ENCODE data around the gene PEX13.
"Not testable (repeated sequence)": the region's sequence is repeated elsewhere in the genome, so short reads cannot be mapped to it uniquely, and the experiment has no call there.

Gene PEX13

GRCh38 chr2:60987041-60987440 lies 30.5 kb upstream of the PEX13 start:
- Histone ChIP-seq H3K9ac (ENCODE audit: low read depth, low read length) (no peak overlapping the region), H3K36me3 (ENCODE audit: insufficient read depth, low read depth, low read length) (no peaks in the 10 kb centered on the region), H3K4me1 (ENCODE audit: insufficient read depth, low read length) (no peaks in the 10 kb centered on the region), H3K9me3 (ENCODE audit: insufficient read depth, low read depth, low read length) (peaks cover 10% of the 10 kb centered on the region), H3K4me3 (ENCODE audit: low read length) (no peak overlapping the region), H3K27me3 (ENCODE audit: insufficient read depth, low read length) (no peaks in the 10 kb centered on the region), H3K27ac (ENCODE audit: low read length) (no peak overlapping the region)

- H3K9ac ChIP-seq (ENCODE audit: low read depth, low read length); H3K27ac ChIP-seq (ENCODE audit: low read length); H3K36me3 ChIP-seq (ENCODE audit: insufficient read depth, low read depth, low read length); H3K4me3 ChIP-seq (ENCODE audit: low read length); H3K27me3 ChIP-seq (ENCODE audit: insufficient read depth, low read length); H3K4me1 ChIP-seq (ENCODE audit: insufficient read depth, low read length): not testable (repeated sequence)
- peaks cover 16% of the 10 kb centered on the region for H3K9me3 ChIP-seq (ENCODE audit: insufficient read depth, low read depth, low read length)
Measured at GRCh38 chr2:60987656-60988055, 29.9 kb upstream of the PEX13 start.

- no peak overlapping the region for H3K27ac ChIP-seq (ENCODE audit: low read length)
- H3K36me3 ChIP-seq (ENCODE audit: insufficient read depth, low read depth, low read length), result no peaks in the 10 kb centered on the region
- peaks cover 18% of the 10 kb centered on the region for H3K9me3 ChIP-seq (ENCODE audit: insufficient read depth, low read depth, low read length)
- no peak overlapping the region for H3K9ac ChIP-seq (ENCODE audit: low read depth, low read length)
- no peaks in the 10 kb centered on the region for H3K4me1 ChIP-seq (ENCODE audit: insufficient read depth, low read length)
- H3K4me3 ChIP-seq (ENCODE audit: low read length), result no peak overlapping the region
- no peaks in the 10 kb centered on the region for H3K27me3 ChIP-seq (ENCODE audit: insufficient read depth, low read length)
Measured at GRCh38 chr2:60989259-60989658, 28.3 kb upstream of the PEX13 start.

GRCh38 chr2:60991644-60992043 lies 25.9 kb upstream of the PEX13 start:
- Histone ChIP-seq H3K36me3 (ENCODE audit: insufficient read depth, low read depth, low read length) (no peaks in the 10 kb centered on the region), H3K9me3 (ENCODE audit: insufficient read depth, low read depth, low read length) (peaks cover 18% of the 10 kb centered on the region), H3K27ac (ENCODE audit: low read length) (no peak overlapping the region), H3K4me1 (ENCODE audit: insufficient read depth, low read length) (no peaks in the 10 kb centered on the region), H3K9ac (ENCODE audit: low read depth, low read length) (no peak overlapping the region), H3K27me3 (ENCODE audit: insufficient read depth, low read length) (no peaks in the 10 kb centered on the region), H3K4me3 (ENCODE audit: low read length) (no peak overlapping the region)

- Histone ChIP-seq H3K4me3 (ENCODE audit: low read length) (no peak overlapping the region), H3K9me3 (ENCODE audit: insufficient read depth, low read depth, low read length) (peaks cover 18% of the 10 kb centered on the region), H3K9ac (ENCODE audit: low read depth, low read length) (no peak overlapping the region), H3K4me1 (ENCODE audit: insufficient read depth, low read length) (no peaks in the 10 kb centered on the region), H3K36me3 (ENCODE audit: insufficient read depth, low read depth, low read length) (no peaks in the 10 kb centered on the region), H3K27ac (ENCODE audit: low read length) (no peak overlapping the region), H3K27me3 (ENCODE audit: insufficient read depth, low read length) (no peaks in the 10 kb centered on the region)
Measured at GRCh38 chr2:60992985-60993392, 24.5 kb upstream of the PEX13 start.

GRCh38 chr2:60994131-60994530 lies 23.4 kb upstream of the PEX13 start:
- Histone ChIP-seq H3K9ac (ENCODE audit: low read depth, low read length) (no peak overlapping the region), H3K36me3 (ENCODE audit: insufficient read depth, low read depth, low read length) (no peaks in the 10 kb centered on the region), H3K4me3 (ENCODE audit: low read length) (no peak overlapping the region), H3K27me3 (ENCODE audit: insufficient read depth, low read length) (no peaks in the 10 kb centered on the region), H3K4me1 (ENCODE audit: insufficient read depth, low read length) (no peaks in the 10 kb centered on the region), H3K27ac (ENCODE audit: low read length) (no peak overlapping the region), H3K9me3 (ENCODE audit: insufficient read depth, low read depth, low read length) (peaks cover 18% of the 10 kb centered on the region)

GRCh38 chr2:60998628-60999545 lies 18.6 kb upstream of the PEX13 start:
- no peak overlapping the region for H3K4me3 ChIP-seq (ENCODE audit: low read length)
- no peaks in the 10 kb centered on the region for H3K9me3 ChIP-seq (ENCODE audit: insufficient read depth, low read depth, low read length)
- H3K9ac ChIP-seq (ENCODE audit: low read depth, low read length), result no peak overlapping the region
- no peaks in the 10 kb centered on the region for H3K36me3 ChIP-seq (ENCODE audit: insufficient read depth, low read depth, low read length)
- no peak overlapping the region for H3K27ac ChIP-seq (ENCODE audit: low read length)
- no peaks in the 10 kb centered on the region for H3K27me3 ChIP-seq (ENCODE audit: insufficient read depth, low read length)
- no peaks in the 10 kb centered on the region for H3K4me1 ChIP-seq (ENCODE audit: insufficient read depth, low read length)

- Histone ChIP-seq H3K27me3 (ENCODE audit: insufficient read depth, low read length) (no peaks in the 10 kb centered on the region), H3K9me3 (ENCODE audit: insufficient read depth, low read depth, low read length) (no peaks in the 10 kb centered on the region), H3K4me3 (ENCODE audit: low read length) (no peak overlapping the region), H3K27ac (ENCODE audit: low read length) (no peak overlapping the region), H3K9ac (ENCODE audit: low read depth, low read length) (no peak overlapping the region), H3K4me1 (ENCODE audit: insufficient read depth, low read length) (no peaks in the 10 kb centered on the region), H3K36me3 (ENCODE audit: insufficient read depth, low read depth, low read length) (no peaks in the 10 kb centered on the region)
Measured at GRCh38 chr2:61005736-61006135, 11.8 kb upstream of the PEX13 start.

GRCh38 chr2:61006486-61007105 lies 10.9 kb upstream of the PEX13 start:
- Histone ChIP-seq H3K27me3 (ENCODE audit: insufficient read depth, low read length) (no peaks in the 10 kb centered on the region), H3K9ac (ENCODE audit: low read depth, low read length) (no peak overlapping the region), H3K4me1 (ENCODE audit: insufficient read depth, low read length) (no peaks in the 10 kb centered on the region), H3K4me3 (ENCODE audit: low read length) (no peak overlapping the region), H3K9me3 (ENCODE audit: insufficient read depth, low read depth, low read length) (no peaks in the 10 kb centered on the region), H3K27ac (ENCODE audit: low read length) (no peak overlapping the region), H3K36me3 (ENCODE audit: insufficient read depth, low read depth, low read length) (no peaks in the 10 kb centered on the region)

GRCh38 chr2:61009355-61009754 lies 8.2 kb upstream of the PEX13 start:
- no peaks in the 10 kb centered on the region for H3K36me3 ChIP-seq (ENCODE audit: insufficient read depth, low read depth, low read length)
- H3K4me1 ChIP-seq (ENCODE audit: insufficient read depth, low read length), result no peaks in the 10 kb centered on the region
- no peak overlapping the region for H3K27ac ChIP-seq (ENCODE audit: low read length)
- H3K4me3 ChIP-seq (ENCODE audit: low read length), result no peak overlapping the region
- no peaks in the 10 kb centered on the region for H3K9me3 ChIP-seq (ENCODE audit: insufficient read depth, low read depth, low read length)
- no peaks in the 10 kb centered on the region for H3K27me3 ChIP-seq (ENCODE audit: insufficient read depth, low read length)
- H3K9ac ChIP-seq (ENCODE audit: low read depth, low read length), result no peak overlapping the region

GRCh38 chr2:61011678-61012077 lies 5.8 kb upstream of the PEX13 start:
- Histone ChIP-seq H3K9ac (ENCODE audit: low read depth, low read length) (no peak overlapping the region), H3K27ac (ENCODE audit: low read length) (no peak overlapping the region), H3K9me3 (ENCODE audit: insufficient read depth, low read depth, low read length) (no peaks in the 10 kb centered on the region), H3K27me3 (ENCODE audit: insufficient read depth, low read length) (no peaks in the 10 kb centered on the region), H3K4me1 (ENCODE audit: insufficient read depth, low read length) (no peaks in the 10 kb centered on the region; the same call in 1 of the 2 replicates), H3K36me3 (ENCODE audit: insufficient read depth, low read depth, low read length) (no peaks in the 10 kb centered on the region), H3K4me3 (ENCODE audit: low read length) (no peak overlapping the region)

GRCh38 chr2:61012303-61012702 lies 5.2 kb upstream of the PEX13 start:
- not testable (repeated sequence) for H3K36me3 ChIP-seq (ENCODE audit: insufficient read depth, low read depth, low read length); H3K4me3 ChIP-seq (ENCODE audit: low read length); H3K9me3 ChIP-seq (ENCODE audit: insufficient read depth, low read depth, low read length); H3K27me3 ChIP-seq (ENCODE audit: insufficient read depth, low read length); H3K4me1 ChIP-seq (ENCODE audit: insufficient read depth, low read length); H3K9ac ChIP-seq (ENCODE audit: low read depth, low read length); H3K27ac ChIP-seq (ENCODE audit: low read length)
